Measurements from ENCODE around the gene TGFB2.

The TGFB2 gene

DNA sequence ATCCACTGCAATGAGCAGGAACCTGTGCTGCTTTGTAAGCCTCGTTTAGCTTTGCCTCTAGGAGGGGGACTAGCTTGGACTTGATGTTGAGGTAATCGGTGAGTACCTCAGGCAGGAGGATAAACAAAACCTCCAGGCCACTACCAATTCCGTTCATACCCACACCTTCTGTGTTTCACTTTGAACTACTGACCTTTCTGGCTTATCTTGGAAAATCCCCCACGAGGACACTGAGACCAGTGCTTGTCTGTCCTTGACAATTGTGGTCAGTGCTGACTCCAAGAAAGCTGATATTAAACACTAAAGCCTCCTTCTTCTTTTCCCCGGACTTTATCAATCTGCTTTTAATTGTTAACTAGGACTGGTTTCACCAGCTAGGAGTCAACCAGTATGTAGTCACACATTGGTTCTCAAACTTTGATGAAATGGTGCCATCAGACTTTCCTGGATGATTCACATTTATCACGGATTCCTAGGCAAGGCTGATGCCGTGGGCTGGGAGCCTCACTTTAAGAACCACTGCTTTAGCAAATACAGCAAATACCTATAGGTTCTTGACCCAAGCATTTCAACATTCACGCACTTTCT lies 52.7 kb downstream of the TGFB2 start:
- Histone ChIP-seq H3K27ac (ENCODE audit: low read length) (no peak overlapping the region), H3K36me3 (ENCODE audit: control insufficient read depth in 1 of 2, insufficient read depth in 2 of 2, low read length in 2 of 2) (no peaks in the 10 kb centered on the region)

DNA sequence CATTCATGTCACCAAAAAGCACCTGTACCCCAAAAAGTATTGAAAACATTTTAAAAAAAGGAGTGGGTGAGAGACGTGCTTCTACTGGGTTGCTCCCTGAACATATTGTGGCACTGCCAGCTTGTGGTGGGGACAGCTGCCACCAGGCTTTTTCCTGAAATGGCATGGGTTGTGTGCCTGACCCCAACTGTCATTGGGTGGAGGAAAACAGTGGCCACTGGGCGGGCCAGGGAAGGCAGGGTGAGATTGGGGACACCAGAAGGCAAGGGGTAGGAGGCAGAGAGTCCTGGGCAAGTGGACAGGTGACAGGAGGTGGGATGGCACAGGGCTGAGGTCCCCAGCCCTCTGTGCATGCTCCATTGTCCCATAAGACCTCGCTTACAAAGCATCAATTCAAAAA lies 55.5 kb downstream of the TGFB2 start:
- no peak overlapping the region for H3K27ac ChIP-seq (ENCODE audit: low read length)

More for the DNA sequence above, 52.7 kb downstream of the TGFB2 start:
- H3K27me3 ChIP-seq (ENCODE audit: low read depth, low read length): no peaks in the 10 kb centered on the region
- H3K9me3 ChIP-seq (ENCODE audit: control insufficient read depth in 1 of 2, low read length in 2 of 2): no peaks in the 10 kb centered on the region
- H3K4me3 ChIP-seq (ENCODE audit: low read depth in 1 of 2, low read length in 2 of 2): no peak overlapping the region
- H3K4me1 ChIP-seq (ENCODE audit: control insufficient read depth in 1 of 2, insufficient read depth in 2 of 2, low read length in 2 of 2): peaks cover 6 to 16% of the 10 kb centered on the region in 2 donors

DNA sequence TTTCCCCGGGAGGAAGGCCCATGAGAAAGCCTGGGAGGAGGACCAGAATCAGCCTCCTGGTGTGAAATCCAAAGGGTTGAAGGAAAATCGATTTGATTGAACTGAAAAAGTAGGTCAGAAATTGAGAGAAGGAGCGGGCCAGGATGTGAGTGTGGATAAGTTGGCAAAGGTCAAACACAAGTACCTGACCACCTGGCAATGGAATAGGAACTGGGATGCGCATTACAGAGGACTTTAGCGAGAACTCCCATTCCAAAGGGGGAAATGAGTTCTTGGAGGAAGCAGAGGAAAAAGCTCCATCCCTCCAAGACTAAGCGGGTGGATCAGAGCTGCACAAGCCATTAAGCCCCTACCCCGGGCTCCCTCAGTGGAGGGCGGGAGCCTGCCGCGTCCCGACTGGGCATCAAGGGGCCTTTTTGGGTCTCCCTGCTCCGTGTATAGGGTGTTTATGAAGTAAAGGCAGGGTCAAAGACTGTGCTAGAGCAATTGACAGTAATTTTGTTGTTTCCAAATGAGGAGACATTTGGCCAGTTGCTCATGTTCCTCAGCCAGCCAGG lies 56.4 kb downstream of the TGFB2 start:
- Histone ChIP-seq H3K27ac (ENCODE audit: low read length) (peak overlapping the region; percentile 48), H3K4me3 (ENCODE audit: low read depth in 1 of 2, low read length in 2 of 2) (no peak overlapping the region), H3K27me3 (ENCODE audit: low read depth, low read length) (no peaks in the 10 kb centered on the region), H3K4me1 (ENCODE audit: control insufficient read depth in 1 of 2, insufficient read depth in 2 of 2, low read length in 2 of 2) (peaks cover 6 to 19% of the 10 kb centered on the region in 2 donors), H3K9me3 (ENCODE audit: control insufficient read depth in 1 of 2, low read length in 2 of 2) (no peaks in the 10 kb centered on the region), H3K36me3 (ENCODE audit: control insufficient read depth in 1 of 2, insufficient read depth in 2 of 2, low read length in 2 of 2) (peaks cover 0 to 3% of the 10 kb centered on the region in 2 donors)

More for the DNA sequence above, 55.5 kb downstream of the TGFB2 start:
- peaks cover 6 to 19% of the 10 kb centered on the region in 2 donors for H3K4me1 ChIP-seq (ENCODE audit: control insufficient read depth in 1 of 2, insufficient read depth in 2 of 2, low read length in 2 of 2)
- no peaks in the 10 kb centered on the region for H3K36me3 ChIP-seq (ENCODE audit: control insufficient read depth in 1 of 2, insufficient read depth in 2 of 2, low read length in 2 of 2)
- H3K4me3 ChIP-seq (ENCODE audit: low read depth in 1 of 2, low read length in 2 of 2): no peak overlapping the region
- H3K27me3 ChIP-seq (ENCODE audit: low read depth, low read length): no peaks in the 10 kb centered on the region
- no peaks in the 10 kb centered on the region for H3K9me3 ChIP-seq (ENCODE audit: control insufficient read depth in 1 of 2, low read length in 2 of 2)

DNA sequence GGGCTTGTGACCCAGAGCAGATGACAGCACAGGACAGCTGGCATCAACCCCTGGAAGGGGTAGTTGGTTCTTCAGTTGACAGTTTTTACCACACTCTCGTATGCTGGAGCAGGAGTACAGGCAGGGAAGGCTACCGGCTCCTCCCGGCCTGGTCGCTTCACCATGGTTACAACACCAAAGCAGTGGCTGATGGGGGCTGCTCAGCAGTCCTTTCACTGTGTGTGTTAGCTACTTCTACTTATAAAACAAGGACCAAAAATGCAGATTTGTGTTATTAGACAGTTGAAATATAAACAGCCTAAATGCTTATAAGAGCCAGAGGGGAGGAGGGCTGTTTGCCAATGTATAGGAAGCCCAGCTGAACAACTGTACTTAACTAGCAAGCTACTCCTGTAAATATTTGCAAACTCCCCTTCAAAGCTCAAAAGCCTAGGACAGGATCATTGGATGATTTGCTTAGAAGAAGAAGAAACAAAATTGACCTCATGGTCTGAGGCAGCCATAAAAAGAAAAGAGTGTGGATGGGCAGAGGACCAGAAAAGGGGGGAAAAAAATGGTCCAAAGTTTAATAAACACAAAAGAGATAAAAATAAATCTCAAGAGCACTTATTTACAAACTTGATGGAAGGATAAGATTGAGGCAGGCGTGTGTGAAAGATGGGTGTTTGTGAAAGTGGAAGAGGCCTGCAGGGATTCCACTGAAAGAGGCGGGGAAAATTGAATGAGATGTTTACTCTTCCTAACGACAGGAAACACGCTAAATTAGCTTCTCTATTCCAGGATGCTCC lies 57.1 kb downstream of the TGFB2 start:
- Histone ChIP-seq H3K36me3 (ENCODE audit: control insufficient read depth in 1 of 2, insufficient read depth in 2 of 2, low read length in 2 of 2) (peaks cover 0 to 7% of the 10 kb centered on the region in 2 donors), H3K27ac (ENCODE audit: low read length) (peak overlapping the region; percentile 48), H3K4me3 (ENCODE audit: low read depth in 1 of 2, low read length in 2 of 2) (no peak overlapping the region), H3K4me1 (ENCODE audit: control insufficient read depth in 1 of 2, insufficient read depth in 2 of 2, low read length in 2 of 2) (peaks cover 6 to 19% of the 10 kb centered on the region in 2 donors), H3K9me3 (ENCODE audit: control insufficient read depth in 1 of 2, low read length in 2 of 2) (no peaks in the 10 kb centered on the region), H3K27me3 (ENCODE audit: low read depth, low read length) (no peaks in the 10 kb centered on the region)

DNA sequence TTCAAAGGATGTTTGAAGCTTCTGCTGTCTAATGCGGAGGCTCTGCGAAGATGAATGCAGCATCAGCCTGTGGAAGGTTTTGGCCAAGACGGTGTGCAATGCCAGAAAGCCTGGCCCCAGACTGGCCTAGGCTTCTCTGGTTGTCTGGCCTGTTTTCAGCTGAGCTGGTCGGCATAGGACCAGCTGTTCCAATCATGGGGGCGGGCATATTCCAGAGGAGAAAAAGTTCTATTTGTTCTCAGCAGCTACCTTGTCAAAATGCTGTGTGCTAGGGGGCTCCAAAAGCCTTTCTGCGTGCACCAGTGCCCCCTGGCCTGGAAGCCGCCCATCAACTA lies 57.6 kb downstream of the TGFB2 start:
- Histone ChIP-seq H3K27me3 (ENCODE audit: low read depth, low read length) (no peaks in the 10 kb centered on the region), H3K9me3 (ENCODE audit: control insufficient read depth in 1 of 2, low read length in 2 of 2) (no peaks in the 10 kb centered on the region), H3K4me3 (ENCODE audit: low read depth in 1 of 2, low read length in 2 of 2) (no peak overlapping the region), H3K27ac (ENCODE audit: low read length) (peak overlapping the region; percentile 48), H3K4me1 (ENCODE audit: control insufficient read depth in 1 of 2, insufficient read depth in 2 of 2, low read length in 2 of 2) (peaks cover 6 to 19% of the 10 kb centered on the region in 2 donors), H3K36me3 (ENCODE audit: control insufficient read depth in 1 of 2, insufficient read depth in 2 of 2, low read length in 2 of 2) (peaks cover 0 to 7% of the 10 kb centered on the region in 2 donors)

DNA sequence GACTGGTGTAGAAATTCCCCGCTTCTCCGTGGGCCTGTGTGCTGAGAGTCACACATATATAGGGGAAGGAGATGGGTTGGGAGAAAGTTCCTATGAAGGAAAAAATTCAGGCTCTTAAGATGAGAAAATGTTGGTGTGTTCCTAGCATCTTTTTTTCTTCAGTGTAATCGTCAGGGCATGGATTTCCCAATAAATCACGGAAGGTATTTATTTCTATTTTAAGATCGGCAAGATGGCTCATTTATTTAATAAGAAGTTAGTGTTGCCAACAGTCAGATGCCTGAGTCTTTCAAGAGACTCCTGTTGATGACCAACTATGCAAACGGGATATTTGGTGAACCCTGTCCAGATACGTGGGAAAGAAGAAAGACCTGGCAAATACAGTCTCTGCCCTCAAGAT lies 58.2 kb downstream of the TGFB2 start:
- Histone ChIP-seq H3K4me1 (ENCODE audit: control insufficient read depth in 1 of 2, insufficient read depth in 2 of 2, low read length in 2 of 2) (peaks cover 6 to 19% of the 10 kb centered on the region in 2 donors), H3K9me3 (ENCODE audit: control insufficient read depth in 1 of 2, low read length in 2 of 2) (no peaks in the 10 kb centered on the region), H3K4me3 (ENCODE audit: low read depth in 1 of 2, low read length in 2 of 2) (no peak overlapping the region), H3K27me3 (ENCODE audit: low read depth, low read length) (no peaks in the 10 kb centered on the region), H3K27ac (ENCODE audit: low read length) (no peak overlapping the region), H3K36me3 (ENCODE audit: control insufficient read depth in 1 of 2, insufficient read depth in 2 of 2, low read length in 2 of 2) (peaks cover 0 to 7% of the 10 kb centered on the region in 2 donors)

DNA sequence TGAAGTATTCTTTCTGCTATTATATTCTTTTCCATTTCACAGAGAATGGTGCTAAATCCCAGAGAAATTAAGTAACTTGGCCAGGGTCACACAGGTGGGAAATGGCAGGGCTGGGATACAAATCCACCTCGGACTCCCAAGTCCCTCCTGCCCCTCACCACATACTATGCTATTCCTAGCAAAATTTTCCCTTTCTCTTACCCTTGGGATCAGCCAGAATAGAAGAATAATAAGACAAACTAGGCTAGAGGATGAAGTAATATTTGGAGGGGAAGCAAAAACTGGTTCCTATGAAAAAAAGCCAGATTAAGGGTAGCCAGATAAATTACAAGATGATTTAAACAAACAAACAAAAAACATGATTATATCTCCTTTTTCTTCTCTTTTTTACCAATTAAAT lies 62.5 kb downstream of the TGFB2 start:
- peaks cover 0 to 7% of the 10 kb centered on the region in 2 donors for H3K36me3 ChIP-seq (ENCODE audit: control insufficient read depth in 1 of 2, insufficient read depth in 2 of 2, low read length in 2 of 2)
- peaks cover 2 to 5% of the 10 kb centered on the region in 2 donors for H3K4me1 ChIP-seq (ENCODE audit: control insufficient read depth in 1 of 2, insufficient read depth in 2 of 2, low read length in 2 of 2)
- no peak overlapping the region for H3K4me3 ChIP-seq (ENCODE audit: low read depth in 1 of 2, low read length in 2 of 2)
- no peak overlapping the region for H3K27ac ChIP-seq (ENCODE audit: low read length)
- H3K27me3 ChIP-seq (ENCODE audit: low read depth, low read length): no peaks in the 10 kb centered on the region
- no peaks in the 10 kb centered on the region for H3K9me3 ChIP-seq (ENCODE audit: control insufficient read depth in 1 of 2, low read length in 2 of 2)

DNA sequence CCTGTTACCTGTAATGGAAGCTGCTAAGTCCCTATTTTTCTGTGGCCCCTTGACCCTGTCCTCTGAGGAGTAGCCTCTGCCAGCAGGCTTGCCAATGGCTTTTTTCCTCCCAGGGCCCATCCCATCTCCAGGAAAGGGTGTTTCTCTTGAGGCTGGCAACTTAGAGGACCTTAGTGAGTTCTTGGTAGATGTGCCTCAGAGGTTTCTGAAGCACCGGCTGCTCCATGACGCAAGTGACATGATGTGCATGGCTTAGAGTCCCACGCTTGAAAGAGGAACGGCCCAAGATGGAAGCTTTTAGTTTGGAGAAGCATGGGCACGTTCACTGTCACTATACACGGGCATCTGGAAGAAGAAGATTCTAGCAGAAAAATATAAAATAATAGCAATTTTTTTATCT lies 63.0 kb downstream of the TGFB2 start:
- no peak overlapping the region for H3K27ac ChIP-seq (ENCODE audit: low read length)
- H3K9me3 ChIP-seq (ENCODE audit: control insufficient read depth in 1 of 2, low read length in 2 of 2): no peaks in the 10 kb centered on the region
- H3K27me3 ChIP-seq (ENCODE audit: low read depth, low read length): no peaks in the 10 kb centered on the region
- peaks cover 0 to 7% of the 10 kb centered on the region in 2 donors for H3K36me3 ChIP-seq (ENCODE audit: control insufficient read depth in 1 of 2, insufficient read depth in 2 of 2, low read length in 2 of 2)
- peaks cover 0 to under 1% of the 10 kb centered on the region in 2 donors for H3K4me1 ChIP-seq (ENCODE audit: control insufficient read depth in 1 of 2, insufficient read depth in 2 of 2, low read length in 2 of 2)
- H3K4me3 ChIP-seq (ENCODE audit: low read depth in 1 of 2, low read length in 2 of 2): no peak overlapping the region

DNA sequence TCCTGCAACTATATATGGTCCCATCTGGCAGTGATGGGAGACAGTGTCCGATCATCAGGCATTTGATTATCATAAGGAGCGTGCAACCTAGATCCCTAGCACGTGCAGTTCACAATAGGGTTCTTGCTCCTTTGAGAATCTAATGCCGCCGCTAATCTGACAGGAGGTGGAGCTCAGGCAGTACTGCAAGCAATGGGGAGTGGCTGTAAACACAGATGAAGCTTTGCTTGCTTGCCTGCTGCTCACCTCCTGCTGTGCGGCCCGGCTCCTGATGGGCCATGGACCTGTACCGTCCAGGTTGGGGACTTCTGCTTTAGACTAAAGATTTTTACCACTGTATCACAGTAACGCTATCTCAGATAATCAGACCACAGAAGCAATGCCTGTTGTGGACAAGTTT lies 63.8 kb downstream of the TGFB2 start:
- H3K4me1 ChIP-seq (ENCODE audit: control insufficient read depth in 1 of 2, insufficient read depth in 2 of 2, low read length in 2 of 2): no peaks in the 10 kb centered on the region
- H3K4me3 ChIP-seq (ENCODE audit: low read depth in 1 of 2, low read length in 2 of 2): no peak overlapping the region
- no peaks in the 10 kb centered on the region for H3K27me3 ChIP-seq (ENCODE audit: low read depth, low read length)
- no peak overlapping the region for H3K27ac ChIP-seq (ENCODE audit: low read length)
- H3K36me3 ChIP-seq (ENCODE audit: control insufficient read depth in 1 of 2, insufficient read depth in 2 of 2, low read length in 2 of 2): peaks cover 0 to 7% of the 10 kb centered on the region in 2 donors
- H3K9me3 ChIP-seq (ENCODE audit: control insufficient read depth in 1 of 2, low read length in 2 of 2): no peaks in the 10 kb centered on the region

DNA sequence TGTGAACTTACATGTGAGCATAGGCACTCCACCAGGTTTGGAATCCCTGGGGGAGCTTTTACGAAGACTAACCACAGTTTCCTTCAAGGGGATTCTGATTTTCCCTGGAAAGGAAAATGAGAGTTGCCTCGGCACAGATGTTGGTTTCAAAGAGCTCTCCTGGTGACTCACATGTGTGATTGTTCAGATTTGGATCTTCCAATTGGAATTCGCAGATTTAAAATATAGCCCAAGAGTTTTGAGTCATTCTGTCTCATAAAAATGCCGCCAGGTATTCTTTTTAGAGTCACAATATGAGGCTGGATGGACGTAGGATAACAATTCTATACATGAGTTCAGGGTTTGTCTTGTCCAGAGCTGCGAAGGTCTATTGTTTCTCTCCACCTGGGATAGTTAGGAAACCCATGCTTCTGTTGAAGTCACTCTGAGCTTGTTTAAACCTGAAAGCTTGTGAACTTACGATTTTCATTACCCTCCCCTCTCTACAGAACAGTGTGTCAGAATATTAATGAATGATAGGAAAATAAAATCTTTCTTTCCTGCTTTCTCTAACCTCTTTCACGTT lies 64.9 kb downstream of the TGFB2 start:
- Histone ChIP-seq H3K27me3 (ENCODE audit: low read depth, low read length) (no peaks in the 10 kb centered on the region), H3K4me3 (ENCODE audit: low read depth in 1 of 2, low read length in 2 of 2) (no peak overlapping the region), H3K4me1 (ENCODE audit: control insufficient read depth in 1 of 2, insufficient read depth in 2 of 2, low read length in 2 of 2) (no peaks in the 10 kb centered on the region), H3K36me3 (ENCODE audit: control insufficient read depth in 1 of 2, insufficient read depth in 2 of 2, low read length in 2 of 2) (peaks cover 0 to 7% of the 10 kb centered on the region in 2 donors), H3K27ac (ENCODE audit: low read length) (no peak overlapping the region), H3K9me3 (ENCODE audit: control insufficient read depth in 1 of 2, low read length in 2 of 2) (no peaks in the 10 kb centered on the region)

DNA sequence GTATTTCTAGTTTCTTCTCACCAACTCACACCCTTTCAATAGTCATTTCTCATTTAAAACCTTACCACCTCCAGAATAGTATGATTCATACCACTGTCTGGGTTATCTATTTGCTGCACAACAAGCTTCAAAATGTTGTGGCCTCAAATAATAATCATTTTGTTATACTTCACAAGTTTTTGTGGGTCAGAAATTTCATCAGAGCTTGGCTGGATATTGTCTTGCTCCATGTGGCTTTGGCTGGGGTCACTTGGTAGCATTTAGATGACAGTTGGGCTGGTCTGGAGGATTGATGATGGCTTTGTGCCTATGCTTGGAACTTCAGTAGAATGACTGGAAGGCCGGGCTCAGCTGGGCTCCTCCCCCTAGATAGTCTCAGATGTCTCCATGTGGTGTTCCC lies 66.0 kb downstream of the TGFB2 start:
- Histone ChIP-seq H3K9me3 (ENCODE audit: control insufficient read depth in 1 of 2, low read length in 2 of 2) (no peaks in the 10 kb centered on the region), H3K27me3 (ENCODE audit: low read depth, low read length) (no peaks in the 10 kb centered on the region), H3K27ac (ENCODE audit: low read length) (no peak overlapping the region), H3K4me1 (ENCODE audit: control insufficient read depth in 1 of 2, insufficient read depth in 2 of 2, low read length in 2 of 2) (no peaks in the 10 kb centered on the region), H3K4me3 (ENCODE audit: low read depth in 1 of 2, low read length in 2 of 2) (no peak overlapping the region), H3K36me3 (ENCODE audit: control insufficient read depth in 1 of 2, insufficient read depth in 2 of 2, low read length in 2 of 2) (peaks cover 0 to 7% of the 10 kb centered on the region in 2 donors)

All from muscle layer of duodenum (tissue), 2 donors.